ENCODE data around the gene ALDH3B1. TPM values are rescaled to one million over a fixed set of nuclear protein-coding genes. Genes with fewer than 3 reads are reported as not detected.
A peak's percentile ranks its signal among the peaks of the same experiment; 100 is the strongest.
"Not testable (repeated sequence)": the region's sequence is repeated elsewhere in the genome, so short reads cannot be mapped to it uniquely, and the experiment has no call there.

Gene ALDH3B1, protein sequence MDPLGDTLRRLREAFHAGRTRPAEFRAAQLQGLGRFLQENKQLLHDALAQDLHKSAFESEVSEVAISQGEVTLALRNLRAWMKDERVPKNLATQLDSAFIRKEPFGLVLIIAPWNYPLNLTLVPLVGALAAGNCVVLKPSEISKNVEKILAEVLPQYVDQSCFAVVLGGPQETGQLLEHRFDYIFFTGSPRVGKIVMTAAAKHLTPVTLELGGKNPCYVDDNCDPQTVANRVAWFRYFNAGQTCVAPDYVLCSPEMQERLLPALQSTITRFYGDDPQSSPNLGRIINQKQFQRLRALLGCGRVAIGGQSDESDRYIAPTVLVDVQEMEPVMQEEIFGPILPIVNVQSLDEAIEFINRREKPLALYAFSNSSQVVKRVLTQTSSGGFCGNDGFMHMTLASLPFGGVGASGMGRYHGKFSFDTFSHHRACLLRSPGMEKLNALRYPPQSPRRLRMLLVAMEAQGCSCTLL
- total RNA-seq (1 to 10 TPM; 4.4 to 5.3 TPM), polyA plus RNA-seq (ENCODE audit: insufficient read depth, low read depth, low replicate concordance) (8.1 TPM)
- long read RNA-seq, donor 1, partial matches to known transcripts = 0 of 1 reads
- long read RNA-seq, donor 1, other reads (novel, unspliced or antisense) = 0 of 1 reads
- long read RNA-seq, donor 2, partial matches to known transcripts = 0 of 1 reads
- long read RNA-seq, donor 2, other reads (novel, unspliced or antisense) = 0 of 1 reads

GRCh38 chr11:68010090-68011041, at the start of gene ALDH3B1:
Gene ALDH3B1, plus strand, starts transcription at chr11:68010327. Its CDS starts 4,971 bp downstream, at chr11:68015298.
- intact Hi-C loops (cut with DNase I; ENCODE audit: low total_unique reads) = no loop called here
- H3K4me3 ChIP-seq = peak within 1 kb of the TSS in 1 of 2 donors; percentile 6
- peak within 1 kb of the TSS; percentile 18 to 75 for H3K27ac ChIP-seq
- DNase-seq = peak; percentile 67
- 43 to 53% methylated on average over 24 to 27 of the region's 33 CpGs for WGBS, 2 donors
- H3K4me1 ChIP-seq = peaks cover 11% of the 10 kb centered on the region
- no peaks in the 10 kb centered on the region for H3K36me3 ChIP-seq (ENCODE audit: low read depth, missing control alignments)
- no peaks in the 10 kb centered on the region for H3K9me3 ChIP-seq
- TF ChIP-seq, protein P1, sequence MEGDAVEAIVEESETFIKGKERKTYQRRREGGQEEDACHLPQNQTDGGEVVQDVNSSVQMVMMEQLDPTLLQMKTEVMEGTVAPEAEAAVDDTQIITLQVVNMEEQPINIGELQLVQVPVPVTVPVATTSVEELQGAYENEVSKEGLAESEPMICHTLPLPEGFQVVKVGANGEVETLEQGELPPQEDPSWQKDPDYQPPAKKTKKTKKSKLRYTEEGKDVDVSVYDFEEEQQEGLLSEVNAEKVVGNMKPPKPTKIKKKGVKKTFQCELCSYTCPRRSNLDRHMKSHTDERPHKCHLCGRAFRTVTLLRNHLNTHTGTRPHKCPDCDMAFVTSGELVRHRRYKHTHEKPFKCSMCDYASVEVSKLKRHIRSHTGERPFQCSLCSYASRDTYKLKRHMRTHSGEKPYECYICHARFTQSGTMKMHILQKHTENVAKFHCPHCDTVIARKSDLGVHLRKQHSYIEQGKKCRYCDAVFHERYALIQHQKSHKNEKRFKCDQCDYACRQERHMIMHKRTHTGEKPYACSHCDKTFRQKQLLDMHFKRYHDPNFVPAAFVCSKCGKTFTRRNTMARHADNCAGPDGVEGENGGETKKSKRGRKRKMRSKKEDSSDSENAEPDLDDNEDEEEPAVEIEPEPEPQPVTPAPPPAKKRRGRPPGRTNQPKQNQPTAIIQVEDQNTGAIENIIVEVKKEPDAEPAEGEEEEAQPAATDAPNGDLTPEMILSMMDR (IDR thresholded peaks at IDR 0.05) = no peak
- no peak for TF ChIP-seq POLR2A (IDR thresholded peaks at IDR 0.05)
- no peaks in the 10 kb centered on the region for H3K27me3 ChIP-seq

GRCh38 chr11:67963217-67963616, 46.9 kb upstream of the ALDH3B1 start:
- WGBS, 2 donors = 76 to 94% methylated on average over 5 to 16 of the region's 16 CpGs
- H3K27ac ChIP-seq; H3K4me1 ChIP-seq; H3K27me3 ChIP-seq; H3K4me3 ChIP-seq; intact Hi-C loops (cut with DNase I; ENCODE audit: low total_unique reads); H3K36me3 ChIP-seq (ENCODE audit: low read depth, missing control alignments); DNase-seq; H3K9me3 ChIP-seq: not testable (repeated sequence)

- H3K9me3 ChIP-seq; H3K4me1 ChIP-seq; intact Hi-C loops (cut with DNase I; ENCODE audit: low total_unique reads); H3K4me3 ChIP-seq; DNase-seq; H3K36me3 ChIP-seq (ENCODE audit: low read depth, missing control alignments); H3K27ac ChIP-seq; H3K27me3 ChIP-seq: not testable (repeated sequence)
- WGBS, 2 donors = 39 to 51% methylated on average over 5 to 6 of the region's 6 CpGs
These were observed 46.2 kb upstream of the ALDH3B1 start for GRCh38 chr11:67963879-67964278.

DNA sequence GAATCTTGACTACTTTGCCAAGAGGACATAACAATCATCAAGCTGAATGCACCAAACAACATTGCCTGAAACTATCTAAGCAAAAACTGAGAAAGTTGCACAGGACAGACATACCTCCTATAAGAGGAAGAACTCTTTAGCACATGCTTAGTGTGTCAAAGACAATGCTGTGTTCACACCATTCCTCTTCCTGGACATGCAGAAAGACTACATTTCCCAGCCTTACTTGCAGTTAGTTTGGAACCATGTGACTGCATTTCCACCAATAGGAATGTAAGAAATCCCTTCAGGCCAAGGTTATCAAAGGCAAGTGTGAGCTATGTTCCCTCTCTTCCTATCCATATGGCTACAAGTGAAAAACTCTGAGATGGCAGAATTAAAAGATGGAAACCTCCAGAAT, 45.4 kb upstream of the ALDH3B1 start:
- intact Hi-C loops (cut with DNase I; ENCODE audit: low total_unique reads); DNase-seq; H3K4me3 ChIP-seq; H3K36me3 ChIP-seq (ENCODE audit: low read depth, missing control alignments); H3K9me3 ChIP-seq; H3K4me1 ChIP-seq; H3K27ac ChIP-seq; H3K27me3 ChIP-seq: not testable (repeated sequence)

- DNase-seq; H3K4me1 ChIP-seq; intact Hi-C loops (cut with DNase I; ENCODE audit: low total_unique reads); H3K36me3 ChIP-seq (ENCODE audit: low read depth, missing control alignments); H3K27me3 ChIP-seq; H3K9me3 ChIP-seq; H3K27ac ChIP-seq; H3K4me3 ChIP-seq: not testable (repeated sequence)
- WGBS, 2 donors = 82 to 84% methylated on average over 11 to 19 of the region's 19 CpGs
These were observed 44.2 kb upstream of the ALDH3B1 start for GRCh38 chr11:67965830-67966348.

- DNase-seq; intact Hi-C loops (cut with DNase I; ENCODE audit: low total_unique reads); H3K9me3 ChIP-seq; H3K4me3 ChIP-seq; H3K27ac ChIP-seq; H3K36me3 ChIP-seq (ENCODE audit: low read depth, missing control alignments); H3K27me3 ChIP-seq; H3K4me1 ChIP-seq: not testable (repeated sequence)
- 74 to 85% methylated on average over 12 of the region's 12 CpGs for WGBS, 2 donors
These were observed 35.4 kb upstream of the ALDH3B1 start for GRCh38 chr11:67974746-67975145.

DNA sequence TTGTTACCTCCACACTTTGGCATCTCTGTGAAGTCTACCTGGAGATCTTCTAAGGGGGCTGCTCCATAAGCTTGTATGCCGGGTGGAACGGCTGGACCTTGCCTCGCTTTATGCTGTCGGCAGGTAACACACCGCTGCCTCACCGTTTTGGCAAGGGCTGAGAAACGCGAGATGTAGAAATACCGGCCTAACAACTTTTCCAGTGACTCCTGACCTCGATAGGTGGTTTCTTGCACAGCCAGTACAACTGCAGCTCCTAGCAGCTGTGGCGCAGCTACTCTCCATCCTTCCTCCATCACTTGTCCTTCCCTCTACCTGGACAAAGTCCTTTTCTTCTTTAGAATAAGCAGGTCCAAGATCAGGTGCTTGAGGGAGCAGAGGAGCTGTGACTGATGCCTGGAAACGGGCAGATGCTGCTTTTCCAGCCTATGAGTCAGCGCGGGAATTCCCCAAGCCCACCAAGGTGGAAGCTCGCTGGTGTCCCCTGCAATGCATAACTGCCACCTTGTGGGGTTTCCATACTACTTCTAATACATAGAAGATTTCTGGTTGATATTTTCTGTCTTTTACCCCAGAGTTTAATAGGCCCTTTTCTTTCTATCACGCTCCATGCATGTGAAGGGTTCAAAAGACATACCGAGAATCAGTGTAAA, 31.2 kb upstream of the ALDH3B1 start:
- H3K4me1 ChIP-seq; DNase-seq; H3K27me3 ChIP-seq; H3K9me3 ChIP-seq; H3K4me3 ChIP-seq; intact Hi-C loops (cut with DNase I; ENCODE audit: low total_unique reads); H3K36me3 ChIP-seq (ENCODE audit: low read depth, missing control alignments); H3K27ac ChIP-seq: not testable (repeated sequence)
- WGBS, 2 donors = 58 to 70% methylated on average over 17 of the region's 17 CpGs

GRCh38 chr11:67981226-67981625, 28.9 kb upstream of the ALDH3B1 start:
- DNase-seq; intact Hi-C loops (cut with DNase I; ENCODE audit: low total_unique reads); H3K4me1 ChIP-seq; H3K27me3 ChIP-seq; H3K4me3 ChIP-seq; H3K36me3 ChIP-seq (ENCODE audit: low read depth, missing control alignments); H3K9me3 ChIP-seq; H3K27ac ChIP-seq: not testable (repeated sequence)
- 74 to 88% methylated on average over 7 to 10 of the region's 10 CpGs for WGBS, 2 donors

- H3K9me3 ChIP-seq; intact Hi-C loops (cut with DNase I; ENCODE audit: low total_unique reads); H3K4me1 ChIP-seq; H3K27me3 ChIP-seq; H3K36me3 ChIP-seq (ENCODE audit: low read depth, missing control alignments); H3K27ac ChIP-seq; DNase-seq; H3K4me3 ChIP-seq: not testable (repeated sequence)
- WGBS, 2 donors = 49 to 66% methylated on average over 17 of the region's 17 CpGs
These were observed 27.8 kb upstream of the ALDH3B1 start for GRCh38 chr11:67982255-67982857.

Measured in testis (tissue), 5 donors.